ENCODE results near the gene G0S2. TPM values are rescaled to one million over a fixed set of nuclear protein-coding genes. Genes with fewer than 3 reads are reported as not detected.
"Not testable (repeated sequence)": the region's sequence is repeated elsewhere in the genome, so short reads cannot be mapped to it uniquely, and the experiment has no call there.

The G0S2 gene
- total and polyA plus RNA-seq, 7 donors = 19.3 to 70.5 (median 25.2) TPM

DNA sequence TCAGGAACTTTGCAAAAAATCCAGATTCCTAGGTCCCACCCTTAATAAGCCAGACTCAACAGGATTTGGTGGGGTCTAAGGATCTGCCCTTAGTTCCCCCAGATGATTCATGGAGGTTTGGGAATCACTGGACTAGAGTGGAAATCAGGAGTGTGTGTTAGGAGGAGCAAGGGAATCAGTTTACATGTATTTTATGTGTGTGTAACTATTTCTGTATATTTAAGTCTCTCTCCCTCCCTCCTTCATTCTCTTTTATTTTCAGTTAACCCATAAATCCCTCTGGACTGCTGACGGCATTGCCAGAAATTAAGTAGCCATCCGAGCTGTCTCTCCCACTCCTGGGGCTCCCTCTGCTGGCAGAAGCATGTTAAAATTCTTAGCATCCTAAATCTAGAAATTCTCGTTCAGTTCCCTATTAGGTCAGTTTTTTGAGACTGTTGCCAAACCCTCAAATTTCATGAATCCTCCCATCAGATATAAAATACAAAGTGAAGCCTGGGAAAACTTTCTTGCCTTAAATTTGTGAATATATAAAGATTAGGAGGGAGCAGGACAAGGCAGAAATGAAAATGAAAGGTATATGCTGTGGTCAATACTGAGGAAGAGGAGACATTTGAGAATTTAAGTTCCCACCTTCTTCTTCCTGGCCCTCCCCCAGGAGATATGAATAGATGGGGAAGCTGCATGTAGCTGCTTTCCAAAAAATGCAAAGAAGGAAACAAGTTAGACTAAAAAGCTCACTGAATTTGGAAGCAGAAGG is 17.7 kb downstream of the G0S2 start:
- intact Hi-C loops (cut with DNase I) = loop anchor here (1.0 to 5.0 kb wide), 3 partner anchors 51 to 117 kb away; no protein-coding TSS in a partner anchor
- Histone ChIP-seq H3K4me1 (peaks cover 0 to 20% (median 11%) of the 10 kb centered on the region in 4 donors), H3K27me3 (no peaks in the 10 kb centered on the region), H3K4me3 (no peak overlapping the region), H3K9me3 (no peaks in the 10 kb centered on the region), H3K36me3 (no peaks in the 10 kb centered on the region), H3K27ac (peak overlapping the region in 1 of 4 donors; percentile 26)
- TF ChIP-seq POLR2A (IDR thresholded peaks at IDR 0.05) (no peak), POLR2AphosphoS5 (IDR thresholded peaks at IDR 0.05) (peak in 1 of 4 donors; percentile 8), EP300 (IDR thresholded peaks at IDR 0.05) (no peak)
- TF ChIP-seq, protein P1, sequence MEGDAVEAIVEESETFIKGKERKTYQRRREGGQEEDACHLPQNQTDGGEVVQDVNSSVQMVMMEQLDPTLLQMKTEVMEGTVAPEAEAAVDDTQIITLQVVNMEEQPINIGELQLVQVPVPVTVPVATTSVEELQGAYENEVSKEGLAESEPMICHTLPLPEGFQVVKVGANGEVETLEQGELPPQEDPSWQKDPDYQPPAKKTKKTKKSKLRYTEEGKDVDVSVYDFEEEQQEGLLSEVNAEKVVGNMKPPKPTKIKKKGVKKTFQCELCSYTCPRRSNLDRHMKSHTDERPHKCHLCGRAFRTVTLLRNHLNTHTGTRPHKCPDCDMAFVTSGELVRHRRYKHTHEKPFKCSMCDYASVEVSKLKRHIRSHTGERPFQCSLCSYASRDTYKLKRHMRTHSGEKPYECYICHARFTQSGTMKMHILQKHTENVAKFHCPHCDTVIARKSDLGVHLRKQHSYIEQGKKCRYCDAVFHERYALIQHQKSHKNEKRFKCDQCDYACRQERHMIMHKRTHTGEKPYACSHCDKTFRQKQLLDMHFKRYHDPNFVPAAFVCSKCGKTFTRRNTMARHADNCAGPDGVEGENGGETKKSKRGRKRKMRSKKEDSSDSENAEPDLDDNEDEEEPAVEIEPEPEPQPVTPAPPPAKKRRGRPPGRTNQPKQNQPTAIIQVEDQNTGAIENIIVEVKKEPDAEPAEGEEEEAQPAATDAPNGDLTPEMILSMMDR (IDR thresholded peaks at IDR 0.05) = peak; percentile 63 to 82 (median 77)
- 0 to 5% methylated on average over 3 of the region's 3 CpGs for WGBS, 2 donors
- DNase-seq = peak; percentile 86

DNA sequence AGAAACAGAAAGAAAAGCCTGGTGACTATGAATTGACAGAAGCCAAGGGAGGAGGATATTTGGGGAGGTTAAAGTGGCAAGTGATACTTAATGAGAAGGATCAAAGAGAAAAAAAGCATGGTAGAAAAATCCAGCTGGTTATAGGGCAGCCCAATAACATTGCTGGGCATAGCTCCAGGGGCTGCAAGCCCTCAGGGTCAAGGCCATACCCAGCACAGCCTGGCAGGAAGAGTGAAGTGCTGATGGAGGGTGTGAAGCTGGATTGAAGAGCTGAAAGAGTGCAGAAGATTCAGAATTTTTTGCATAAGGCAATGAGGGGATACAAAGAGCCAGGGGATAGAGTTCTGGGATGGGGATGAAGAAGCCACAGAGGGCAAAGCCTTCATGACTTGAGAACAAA is 21.5 kb downstream of the G0S2 start:
- H3K27ac ChIP-seq = no peak overlapping the region
- TF ChIP-seq POLR2A (IDR thresholded peaks at IDR 0.05) (no peak), POLR2AphosphoS5 (IDR thresholded peaks at IDR 0.05) (no peak), EP300 (IDR thresholded peaks at IDR 0.05) (no peak)
- TF ChIP-seq, protein P1 (IDR thresholded peaks at IDR 0.05) = no peak
- no peak for DNase-seq
- no peaks in the 10 kb centered on the region for H3K9me3 ChIP-seq
- intact Hi-C loops (cut with DNase I) = no loop called here
- H3K36me3 ChIP-seq = no peaks in the 10 kb centered on the region
- no peak overlapping the region for H3K4me3 ChIP-seq
- peaks cover 0 to 7% (median 2%) of the 10 kb centered on the region in 4 donors for H3K4me1 ChIP-seq
- H3K27me3 ChIP-seq = no peaks in the 10 kb centered on the region

DNA sequence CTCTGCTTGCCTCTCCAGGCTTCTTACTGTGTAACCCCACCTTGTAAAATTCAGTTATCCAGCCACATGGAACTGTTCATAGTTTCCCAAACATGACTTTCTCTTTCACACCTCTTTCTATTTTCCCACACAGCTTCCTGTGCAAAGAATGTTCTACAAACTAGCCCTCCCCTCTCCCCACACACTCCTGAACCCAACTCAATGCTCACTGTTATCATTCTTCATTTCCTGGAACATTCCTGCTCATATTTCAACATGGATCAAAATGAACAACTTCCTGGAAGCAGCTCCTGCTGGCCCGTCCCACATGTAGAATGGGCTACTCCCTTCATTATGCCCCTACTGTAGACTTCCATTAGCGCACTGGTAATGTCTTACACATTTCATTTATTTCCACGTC is 21.9 kb downstream of the G0S2 start:
- no peak overlapping the region for H3K27ac ChIP-seq
- H3K36me3 ChIP-seq = no peaks in the 10 kb centered on the region
- no peak overlapping the region for H3K4me3 ChIP-seq
- H3K4me1 ChIP-seq = peaks cover 0 to 7% (median 2%) of the 10 kb centered on the region in 4 donors
- no peaks in the 10 kb centered on the region for H3K27me3 ChIP-seq
- no peak for DNase-seq
- intact Hi-C loops (cut with DNase I) = no loop called here
- H3K9me3 ChIP-seq = no peaks in the 10 kb centered on the region
- no peak for TF ChIP-seq POLR2A (IDR thresholded peaks at IDR 0.05)
- no peak for TF ChIP-seq EP300 (IDR thresholded peaks at IDR 0.05)
- no peak for TF ChIP-seq POLR2AphosphoS5 (IDR thresholded peaks at IDR 0.05)
- TF ChIP-seq, protein P1 (IDR thresholded peaks at IDR 0.05) = no peak
- 79 to 84% methylated on average over 3 of the region's 3 CpGs for WGBS, 2 donors

DNA sequence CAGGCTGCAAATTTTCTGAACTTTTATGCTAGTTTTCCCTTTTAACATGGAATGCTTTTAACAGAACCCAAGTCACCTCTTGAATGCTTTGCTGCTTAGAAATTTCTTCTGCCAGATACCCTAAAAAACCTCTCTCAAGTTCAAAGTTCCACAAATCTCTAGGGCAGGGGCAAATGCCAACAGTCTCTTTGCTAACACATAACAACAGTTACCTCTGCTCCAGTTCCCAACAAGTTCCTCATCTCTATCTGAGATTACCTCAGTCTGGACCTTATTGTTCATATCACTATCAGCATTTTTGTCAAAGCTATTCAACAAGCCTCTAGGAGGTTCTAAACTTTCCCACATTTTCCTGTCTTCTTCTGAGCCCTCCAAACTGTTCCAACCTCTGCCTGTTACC is 25.5 kb downstream of the G0S2 start:
- H3K27ac ChIP-seq; H3K27me3 ChIP-seq; DNase-seq; H3K9me3 ChIP-seq; H3K36me3 ChIP-seq; intact Hi-C loops (cut with DNase I); H3K4me1 ChIP-seq; H3K4me3 ChIP-seq: not testable (repeated sequence)

DNA sequence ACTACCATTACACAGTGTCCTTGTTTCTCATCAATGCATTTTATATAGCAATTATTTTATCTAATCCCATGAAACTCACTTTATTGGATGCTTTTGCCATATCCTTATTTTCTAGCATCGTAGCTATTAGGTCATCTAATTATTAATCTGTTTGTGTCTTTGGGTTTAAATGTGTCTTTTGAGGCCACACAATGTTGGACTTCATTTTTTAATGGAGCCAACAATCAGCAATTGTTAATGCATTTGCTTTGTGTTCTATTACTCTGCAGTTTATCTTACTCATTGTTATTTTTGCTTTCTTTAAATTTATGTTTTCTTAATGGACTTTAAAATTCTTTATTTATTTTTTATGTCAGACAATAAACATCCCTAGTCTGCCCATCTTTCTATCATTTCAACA is 27.6 kb downstream of the G0S2 start:
- intact Hi-C loops (cut with DNase I) = no loop called here
- H3K4me1 ChIP-seq = no peaks in the 10 kb centered on the region

More for the DNA sequence above, 27.6 kb downstream of the G0S2 start:
- Histone ChIP-seq H3K9me3 (no peaks in the 10 kb centered on the region), H3K27me3 (no peaks in the 10 kb centered on the region), H3K36me3 (no peaks in the 10 kb centered on the region), H3K27ac (no peak overlapping the region), H3K4me3 (no peak overlapping the region)
- no peak for TF ChIP-seq EP300 (IDR thresholded peaks at IDR 0.05)
- 85 to 91% methylated on average over 1 of the region's 1 CpG for WGBS, 2 donors
- DNase-seq = no peak

Measured in sigmoid colon (tissue), 7 donors.